Right ventricle myocardium inferior (tissue), 1 donor: ENCODE data around the gene PDE1A. TPM values are rescaled to one million over a fixed set of nuclear protein-coding genes. Genes with fewer than 3 reads are reported as not detected.

Source experiments
- ATAC-seq: fragments of 200-7000 bp; cut with Tn5 transposase; one replicate; pipeline ENCODE4 v1.9.1; 2020; ENCODE audit warnings: mild to moderate bottlenecking, moderate library complexity
- DNase-seq: peaks from one replicate; pipeline ENCODE4 v3.0.0; 2021; ENCODE audit errors: missing footprints
- intact Hi-C: fragments of 100-400 bp; cut with DNase I; formaldehyde crosslinking; loops from one replicate; pipeline ENCODE4 v1.11.0; 2022
- total RNA-seq: library from RNA; stranded (reverse); fragmentation: NEBNext Ultra II Directional; extraction: Animal tissue kit (Norgen Biotek cat#: 25700); gene quantifications from one replicate; pipeline ENCODE4 v1.2.1, GENCODE V29; 2021
- donor health status: DM: no; HTN: yes; CAD: no; lungs with severe emphysema.

PDE1A gene
- total RNA-seq, 1 donor from 2014 or later = 14.6 TPM

- intact Hi-C loops = no loop called here
- no peak for ATAC-seq
- DNase-seq = no peak
Observed at GRCh38 chr2:182365855-182366254, 61.0 kb downstream of the PDE1A start.

- no peak for ATAC-seq
- intact Hi-C loops = no loop called here
Observed at GRCh38 chr2:182361477-182361876, 65.4 kb downstream of the PDE1A start.

GRCh38 chr2:182360663-182361260 is 66.1 kb downstream of the PDE1A start:
- intact Hi-C loops = no loop called here
- no peak for DNase-seq

More at GRCh38 chr2:182361477-182361876, 65.4 kb downstream of the PDE1A start:
- no peak for DNase-seq

GRCh38 chr2:182359990-182360662 is 66.7 kb downstream of the PDE1A start:
- intact Hi-C loops = no loop called here
- DNase-seq (no peak), ATAC-seq (peak; percentile 70)

More at GRCh38 chr2:182360663-182361260, 66.1 kb downstream of the PDE1A start:
- ATAC-seq = no peak

GRCh38 chr2:182359027-182359989 is 67.5 kb downstream of the PDE1A start:
- DNase-seq (no peak), ATAC-seq (no peak)
- intact Hi-C loops = no loop called here

- ATAC-seq = no peak
Observed at GRCh38 chr2:182358601-182359000, 68.2 kb downstream of the PDE1A start.

GRCh38 chr2:182355815-182356214 is 71.0 kb downstream of the PDE1A start:
- ATAC-seq = no peak
- DNase-seq = no peak
- intact Hi-C loops = no loop called here

More at GRCh38 chr2:182358601-182359000, 68.2 kb downstream of the PDE1A start:
- DNase-seq = no peak
- intact Hi-C loops = no loop called here

- no peak for ATAC-seq
- no peak for DNase-seq
- intact Hi-C loops = no loop called here
Observed at GRCh38 chr2:182351427-182351826, 75.4 kb downstream of the PDE1A start.

- no peak for DNase-seq
- intact Hi-C loops = no loop called here
- no peak for ATAC-seq
Observed at GRCh38 chr2:182349268-182349667, 77.6 kb downstream of the PDE1A start.

GRCh38 chr2:182345384-182345783 is 81.5 kb downstream of the PDE1A start:
- intact Hi-C loops = no loop called here
- ATAC-seq (no peak), DNase-seq (no peak)

- DNase-seq (no peak), ATAC-seq (peak; percentile 93)
- intact Hi-C loops = no loop called here
Observed at GRCh38 chr2:182330451-182331305, 96.2 kb downstream of the PDE1A start.

- DNase-seq (no peak), ATAC-seq (peak; percentile 46)
- intact Hi-C loops = no loop called here
Observed at GRCh38 chr2:182324665-182325064, 102.2 kb downstream of the PDE1A start.

- DNase-seq (no peak), ATAC-seq (no peak)
Observed at GRCh38 chr2:182321096-182321495, 105.7 kb downstream of the PDE1A start.

GRCh38 chr2:182319556-182320505 is 107.0 kb downstream of the PDE1A start:
- ATAC-seq (no peak), DNase-seq (no peak)
- intact Hi-C loops = no loop called here

More at GRCh38 chr2:182321096-182321495, 105.7 kb downstream of the PDE1A start:
- intact Hi-C loops = no loop called here

GRCh38 chr2:182318466-182319220 is 108.2 kb downstream of the PDE1A start:
- intact Hi-C loops = no loop called here
- ATAC-seq (peak; percentile 65), DNase-seq (no peak)

GRCh38 chr2:182316950-182317349 is 109.9 kb downstream of the PDE1A start:
- ATAC-seq = no peak
- DNase-seq = no peak
- intact Hi-C loops = no loop called here

- ATAC-seq (no peak), DNase-seq (no peak)
- intact Hi-C loops = loop anchor here (10.0 kb wide), 1 partner anchor 342 kb away; no protein-coding TSS in a partner anchor
Observed at GRCh38 chr2:182302972-182303371, 123.9 kb downstream of the PDE1A start.
